NCI-H226 (cell line): ENCODE results near the gene R3HDM2.
"Not testable (repeated sequence)": the region's sequence is repeated elsewhere in the genome, so short reads cannot be mapped to it uniquely, and the experiment has no call there.

ENCODE experiments used
- DNase-seq: peaks from one replicate; pipeline ENCODE4 v3.0.0-alpha.2; 2015

R3HDM2 gene

DNA sequence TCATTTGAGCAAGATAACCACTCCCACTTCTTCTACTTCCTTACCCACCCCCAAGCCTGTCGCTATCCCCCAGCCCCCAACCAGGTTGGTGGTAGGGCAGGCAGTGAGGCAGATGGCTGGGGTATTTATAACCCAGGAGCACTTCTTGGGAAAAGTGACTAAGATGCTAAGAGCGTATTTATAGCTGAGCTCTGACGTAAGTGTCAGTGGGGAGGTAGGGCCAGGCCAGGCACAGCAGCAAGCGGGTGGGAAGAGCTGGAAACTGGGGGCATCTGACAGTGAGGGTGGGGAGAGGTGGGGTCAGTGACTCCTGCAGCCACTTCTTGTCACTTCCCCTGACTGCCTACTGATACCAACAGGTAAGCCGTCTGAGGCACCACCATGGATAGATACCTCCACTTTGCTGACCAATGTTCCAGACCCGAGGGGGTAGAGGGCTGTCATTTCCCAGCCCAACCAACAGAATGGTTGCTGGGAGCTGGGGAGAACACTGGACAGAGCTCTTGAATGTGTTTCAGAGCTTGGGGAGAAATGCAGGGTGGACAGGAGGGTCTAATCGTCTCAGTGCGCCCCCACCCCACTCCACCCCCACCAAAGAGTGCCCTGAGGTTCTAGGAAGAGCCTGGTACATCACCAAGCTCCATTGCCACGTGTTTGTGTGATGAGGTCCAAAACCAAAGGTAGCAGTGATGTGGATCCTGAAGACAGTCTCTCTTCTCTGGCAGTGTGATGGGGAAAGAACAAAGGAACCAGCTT, 21.5 kb upstream of the R3HDM2 start:
- DNase-seq, result no peak

DNA sequence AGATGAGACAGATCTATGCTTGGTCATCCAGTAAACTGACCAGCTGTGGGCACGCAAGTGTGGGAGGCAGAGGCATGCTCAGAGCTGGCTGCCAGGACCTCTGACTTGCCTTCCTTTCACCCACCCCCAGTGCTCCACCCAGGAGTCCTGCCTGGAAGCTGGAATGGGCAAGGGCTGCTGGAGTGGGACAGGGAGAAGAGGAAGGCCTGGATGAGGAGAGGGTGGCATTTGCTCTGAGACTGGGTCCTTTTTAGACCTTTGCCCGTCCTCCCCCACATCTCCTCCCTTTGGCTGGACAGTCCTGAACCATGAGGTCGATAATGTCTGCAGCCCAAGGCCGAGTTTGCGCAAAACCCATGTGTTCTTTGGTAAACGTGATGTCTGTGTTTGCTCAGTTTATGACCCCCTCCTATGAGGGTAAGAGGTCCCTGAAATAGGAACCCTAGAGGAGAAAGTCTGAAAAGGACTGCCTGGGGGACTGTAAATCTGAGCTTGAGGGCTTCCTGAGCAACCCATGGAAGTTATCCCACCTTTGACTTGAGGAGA, 20.5 kb upstream of the R3HDM2 start:
- peak; percentile 33 for DNase-seq

DNA sequence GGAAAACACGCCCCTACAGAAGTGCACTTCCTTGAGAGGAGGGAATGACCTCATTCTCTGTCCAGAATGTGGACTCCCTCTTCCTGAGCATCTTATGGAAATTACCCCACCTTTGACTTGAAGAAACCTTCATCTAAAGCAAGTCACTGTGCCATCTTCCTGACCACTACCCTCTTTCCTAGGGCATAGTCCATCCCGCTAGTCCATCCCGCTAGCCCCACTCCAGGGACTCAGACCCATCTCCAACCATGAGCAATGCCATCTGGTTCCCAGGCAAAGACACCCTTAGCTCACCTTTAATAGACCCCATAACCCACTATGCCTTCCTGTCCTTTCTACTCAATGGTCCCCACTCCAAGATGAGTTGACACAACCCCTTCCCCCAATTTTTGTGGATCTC, 19.2 kb upstream of the R3HDM2 start:
- DNase-seq, result no peak

- DNase-seq, result no peak
Observed at GRCh38 chr12:57449375-57449774, 18.5 kb upstream of the R3HDM2 start.

DNA sequence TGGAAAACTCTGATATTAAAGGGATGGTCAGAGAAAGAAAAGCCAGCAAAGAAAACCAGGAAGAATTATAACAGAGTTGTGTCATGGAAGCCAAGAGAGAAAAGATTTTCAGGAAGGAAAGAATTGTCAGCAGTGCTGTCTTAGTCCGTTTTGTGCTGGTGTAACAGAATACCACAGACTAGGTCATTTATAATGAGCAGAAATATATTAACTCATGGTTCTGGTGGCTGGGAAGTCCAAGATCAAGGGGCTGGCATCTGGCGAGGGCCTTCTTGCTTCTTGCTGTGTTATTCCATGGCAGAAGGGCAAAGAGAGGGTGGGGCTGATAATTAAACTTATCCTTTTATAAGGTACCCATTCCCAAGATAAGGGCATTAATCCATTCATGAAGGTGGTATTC, 17.8 kb upstream of the R3HDM2 start:
- DNase-seq, result no peak

GRCh38 chr12:57446292-57446960, 15.6 kb upstream of the R3HDM2 start:
- DNase-seq, result no peak

- no peak for DNase-seq
Observed at GRCh38 chr12:57444744-57445143, 13.9 kb upstream of the R3HDM2 start.

DNA sequence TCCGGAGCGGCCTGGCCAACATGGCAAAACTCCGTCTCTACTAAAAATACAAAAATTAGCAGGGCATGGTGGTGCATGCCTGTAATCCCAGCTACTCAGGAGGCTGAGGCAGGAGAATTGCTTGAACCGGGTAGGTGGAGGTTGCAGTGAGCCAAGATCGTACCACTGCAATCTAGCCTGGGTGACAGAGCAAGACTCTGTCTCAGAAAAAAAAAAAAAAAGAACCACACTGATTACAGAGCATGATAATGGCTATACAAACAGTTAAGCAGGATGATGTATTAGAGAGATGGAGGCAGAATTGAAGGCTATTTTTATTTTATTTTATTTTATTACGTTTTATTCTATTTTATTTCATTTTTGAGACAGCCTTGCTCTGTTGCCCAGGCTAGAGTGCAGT, 13.5 kb upstream of the R3HDM2 start:
- DNase-seq, result not testable (repeated sequence)

GRCh38 chr12:57441846-57442427, 11.1 kb upstream of the R3HDM2 start:
- DNase-seq, result no peak

- DNase-seq, result not testable (repeated sequence)
Observed at GRCh38 chr12:57441393-57441792, 10.6 kb upstream of the R3HDM2 start.

DNA sequence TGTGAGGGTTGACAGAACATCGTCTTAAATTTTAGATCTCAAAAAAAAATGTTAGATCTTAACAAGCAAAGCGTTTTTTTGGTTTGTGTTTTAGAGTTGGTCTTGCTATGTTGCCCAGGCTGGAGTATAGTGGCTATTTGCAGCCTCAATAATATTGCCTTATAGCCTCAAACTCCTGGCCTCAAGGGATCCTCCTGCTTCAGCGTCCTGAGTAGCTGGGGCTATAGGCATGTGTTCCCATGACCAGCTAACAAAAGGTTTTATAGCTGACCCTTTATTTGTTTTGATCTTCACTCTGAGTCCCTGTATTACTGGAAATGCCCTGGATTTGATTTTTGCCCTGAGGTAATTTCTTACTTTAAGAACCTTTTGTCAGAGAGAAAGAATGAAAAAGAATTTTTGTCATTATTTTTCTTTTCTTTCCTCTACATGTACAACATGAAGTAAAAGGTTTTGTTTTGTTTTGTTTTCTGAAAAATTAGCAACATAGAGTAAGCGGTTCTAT, 9.0 kb upstream of the R3HDM2 start:
- no peak for DNase-seq

DNA sequence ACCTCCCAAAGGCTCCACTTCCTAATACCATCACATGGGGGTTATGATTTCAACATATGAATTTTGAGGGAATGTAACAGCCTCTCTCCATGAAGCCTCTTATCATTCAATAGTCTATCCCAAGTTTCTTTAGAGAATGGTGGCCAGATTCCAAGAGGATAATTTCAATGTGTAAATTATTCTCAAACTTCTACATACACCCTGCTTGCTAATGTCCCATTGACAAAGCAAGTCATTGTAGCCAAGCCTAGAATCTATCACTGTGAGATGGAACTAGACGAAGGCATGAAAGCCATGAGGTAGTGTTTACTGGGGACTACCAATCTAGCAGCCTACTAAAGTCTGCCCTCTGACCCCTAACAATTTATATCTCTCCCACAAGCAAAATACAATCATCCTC, 7.6 kb upstream of the R3HDM2 start:
- no peak for DNase-seq

- no peak for DNase-seq
Observed at GRCh38 chr12:57435293-57435692, 4.5 kb upstream of the R3HDM2 start.

DNA sequence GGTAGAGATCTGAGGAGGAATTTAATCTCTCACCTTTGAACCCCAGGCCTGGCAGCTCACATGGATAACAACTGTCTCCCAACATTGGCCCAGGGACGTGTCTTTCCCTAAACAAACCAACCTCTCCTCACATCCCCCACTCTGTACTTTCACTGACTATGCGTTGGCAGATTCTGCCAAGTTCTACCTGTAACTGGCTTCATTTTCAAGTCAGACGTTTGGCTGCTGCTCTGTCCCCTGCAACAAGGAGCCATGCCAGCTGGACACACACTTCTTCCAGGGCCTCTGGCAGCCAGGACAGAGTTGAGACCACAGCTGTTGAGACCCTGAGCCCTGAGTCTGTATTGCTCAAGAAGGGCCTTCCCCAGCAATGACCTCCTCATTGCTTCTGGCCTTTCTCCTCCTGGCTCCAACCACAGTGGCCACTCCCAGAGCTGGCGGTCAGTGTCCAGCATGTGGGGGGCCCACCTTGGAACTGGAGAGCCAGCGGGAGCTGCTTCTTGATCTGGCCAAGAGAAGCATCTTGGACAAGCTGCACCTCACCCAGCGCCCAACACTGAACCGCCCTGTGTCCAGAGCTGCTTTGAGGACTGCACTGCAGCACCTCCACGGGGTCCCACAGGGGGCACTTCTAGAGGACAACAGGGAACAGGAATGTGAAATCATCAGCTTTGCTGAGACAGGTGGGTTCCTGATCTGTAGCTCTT, 3.8 kb upstream of the R3HDM2 start, which contains the start of gene INHBC:
TSS of gene INHBC (plus strand) at position 268 of the 707 bp plus-strand sequence. CDS start at position 371, 103 bp downstream.
- no peak for DNase-seq

DNA sequence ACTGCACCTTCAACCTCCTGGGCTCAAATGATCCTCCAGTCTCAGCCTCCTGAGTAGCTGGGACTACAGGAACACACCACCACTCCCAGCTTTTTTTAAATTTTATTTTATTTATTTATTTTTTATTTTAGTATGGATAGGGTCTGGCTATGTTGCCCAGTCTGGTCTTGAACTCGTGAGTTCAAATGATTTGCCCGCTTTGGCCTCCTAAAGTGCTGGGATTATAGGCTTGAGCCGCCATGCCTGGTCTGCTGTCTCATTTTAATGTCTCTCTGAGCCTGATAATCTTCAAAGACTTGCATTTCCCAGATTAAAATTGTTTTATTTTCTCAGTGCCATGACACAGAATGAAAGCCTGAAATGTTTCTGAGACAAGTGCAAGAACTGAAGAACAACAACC, 2.5 kb upstream of the R3HDM2 start:
- no peak for DNase-seq

GRCh38 chr12:57431654-57432188, 878 bp upstream of the R3HDM2 start:
- no peak for DNase-seq

GRCh38 chr12:57430112-57430930, 522 bp downstream of the R3HDM2 start:
- DNase-seq, result no peak

DNA sequence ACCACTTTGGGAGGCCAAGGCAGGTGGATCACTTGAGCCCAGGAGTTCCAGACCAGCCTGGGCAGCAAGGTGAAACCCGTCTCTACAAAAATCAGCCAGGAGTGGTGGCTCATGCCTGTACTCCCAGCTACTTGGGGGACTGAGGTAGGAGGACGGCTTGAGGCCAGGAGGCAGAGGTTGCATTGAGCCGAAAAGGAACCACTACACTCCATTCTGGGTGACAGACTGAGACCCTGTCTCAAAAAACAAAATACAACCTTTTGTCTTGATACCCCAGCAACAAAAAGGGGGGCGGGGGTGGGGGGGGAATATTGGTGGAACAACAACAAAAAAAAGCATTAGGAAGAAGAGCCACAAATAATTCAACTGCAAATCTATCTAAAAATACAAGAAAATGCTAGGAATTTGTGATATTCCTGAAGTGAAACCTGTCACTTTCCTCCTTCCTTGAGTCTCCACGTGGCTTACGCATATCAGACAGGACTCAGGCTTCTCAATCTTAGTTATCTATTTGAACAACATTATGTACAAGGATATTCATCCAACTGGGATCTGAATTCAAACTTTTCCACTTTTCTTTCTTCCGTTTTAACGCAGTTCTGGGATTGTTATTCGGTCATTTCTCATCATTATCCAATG, 1.3 kb downstream of the R3HDM2 start:
- no peak for DNase-seq

DNA sequence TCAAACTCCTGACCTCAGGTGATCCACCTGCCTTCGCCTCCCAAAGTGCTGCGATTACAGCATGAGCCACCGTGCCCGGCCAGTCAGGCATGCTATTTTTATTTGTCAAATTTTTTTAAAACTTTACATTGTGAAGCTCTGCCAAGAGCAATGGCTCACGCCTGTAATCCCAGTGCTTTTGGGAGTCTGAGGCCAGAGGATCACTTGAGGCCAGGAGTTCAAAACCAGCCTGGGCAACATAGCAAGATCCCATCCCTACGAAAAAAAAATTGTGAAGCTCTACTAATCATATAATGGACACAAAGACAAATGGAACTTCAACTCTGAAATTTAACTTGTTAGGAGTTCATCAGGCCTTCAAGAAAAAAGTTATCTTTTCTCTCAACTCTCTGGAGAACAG, 1.9 kb downstream of the R3HDM2 start:
- no peak for DNase-seq

DNA sequence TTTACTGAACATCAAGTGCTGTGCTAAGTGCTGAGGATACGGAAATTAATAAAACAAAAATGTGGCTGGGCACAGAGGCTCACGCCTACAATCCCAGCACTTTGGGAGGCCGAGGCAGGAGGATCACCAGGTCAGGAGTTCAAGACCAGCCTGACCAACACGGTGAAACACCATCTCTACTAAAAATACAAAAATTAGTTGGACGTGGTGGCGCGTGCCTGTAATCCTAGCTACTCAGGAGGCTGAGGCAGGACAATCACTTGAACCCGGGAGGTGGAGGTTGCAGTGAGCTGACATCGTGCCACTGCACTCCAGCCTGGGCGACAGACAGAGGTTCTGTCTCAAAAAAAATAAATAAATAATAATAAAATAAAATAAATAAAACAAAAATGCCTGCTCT, 3.9 kb downstream of the R3HDM2 start:
- DNase-seq, result not testable (repeated sequence)

GRCh38 chr12:57420482-57420881, 10.4 kb downstream of the R3HDM2 start:
- no peak for DNase-seq
